ENCODE results near the gene CPNE6. TPM values are rescaled to one million over a fixed set of nuclear protein-coding genes. Genes with fewer than 3 reads are reported as not detected.

Gene CPNE6
- total and polyA plus RNA-seq, 2 donors (not counting 1 experiment from before 2014, with no cell fraction given) = not detected

DNA sequence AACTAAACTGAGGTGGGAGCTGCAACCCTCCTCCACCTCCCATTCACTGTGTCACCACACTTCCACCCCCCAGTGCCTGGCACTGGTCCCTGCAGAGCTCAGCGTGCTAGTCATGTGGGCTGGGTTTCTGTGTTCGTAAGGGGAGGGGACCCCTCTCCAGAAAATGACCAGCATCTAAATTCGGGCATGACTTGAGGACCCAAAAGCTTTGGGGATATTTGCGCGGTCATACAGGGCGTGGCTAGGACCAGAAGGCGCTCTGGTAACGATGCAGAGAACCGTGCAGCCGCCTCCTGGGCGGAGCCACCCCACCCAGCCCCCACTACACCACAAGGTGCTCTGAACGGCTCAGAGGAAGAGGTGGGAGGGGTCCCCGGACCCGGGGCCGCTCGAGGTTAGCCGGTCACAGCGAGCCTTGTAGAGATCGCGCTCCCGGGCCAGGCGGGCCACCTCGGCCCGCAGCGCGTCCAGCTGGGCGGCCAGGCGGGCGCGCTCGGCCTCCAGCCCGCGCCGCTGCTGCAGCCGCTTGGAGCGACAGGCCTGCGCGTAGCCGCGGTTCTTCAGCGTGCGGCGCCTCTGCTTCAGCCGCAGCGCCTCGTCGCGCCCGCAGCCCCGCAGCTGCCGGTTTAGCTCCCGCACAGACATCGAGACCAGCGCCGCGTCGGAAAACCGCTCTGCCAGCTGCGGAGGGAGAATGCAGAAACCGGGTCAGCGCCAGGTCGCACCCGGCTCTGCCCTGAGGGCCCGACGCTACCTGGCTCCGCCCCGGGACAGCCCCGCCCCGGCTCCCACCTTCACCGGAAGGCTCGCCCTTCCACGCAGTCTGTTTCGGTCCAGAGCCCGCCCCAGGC, 9.8 kb downstream of the CPNE6 start:
- peak overlapping the region; percentile 75 to 77 for H3K27ac ChIP-seq (ENCODE audit: low read length in 2 of 2)
- H3K27me3 Mint-ChIP-seq = no peaks in the 10 kb centered on the region
- H3K9me3 ChIP-seq (ENCODE audit: control extremely low read depth in 1 of 3, control insufficient read depth in 2 of 3, insufficient read depth in 1 of 3, low read length in 2 of 3) = no peaks in the 10 kb centered on the region
- H3K4me3 ChIP-seq (ENCODE audit: control extremely low read depth in 1 of 5, extremely low read depth in 1 of 5, insufficient read depth in 1 of 5, low read depth in 2 of 5, low read length in 4 of 5) = peak overlapping the region; percentile 48 to 78 (median 64)
- no peak for TF ChIP-seq EZH2 (IDR thresholded peaks at IDR 0.05; ENCODE audit: borderline replicate concordance, insufficient read depth, low read depth, low read length, poor library complexity, severe bottlenecking)
- TF ChIP-seq, protein P1, sequence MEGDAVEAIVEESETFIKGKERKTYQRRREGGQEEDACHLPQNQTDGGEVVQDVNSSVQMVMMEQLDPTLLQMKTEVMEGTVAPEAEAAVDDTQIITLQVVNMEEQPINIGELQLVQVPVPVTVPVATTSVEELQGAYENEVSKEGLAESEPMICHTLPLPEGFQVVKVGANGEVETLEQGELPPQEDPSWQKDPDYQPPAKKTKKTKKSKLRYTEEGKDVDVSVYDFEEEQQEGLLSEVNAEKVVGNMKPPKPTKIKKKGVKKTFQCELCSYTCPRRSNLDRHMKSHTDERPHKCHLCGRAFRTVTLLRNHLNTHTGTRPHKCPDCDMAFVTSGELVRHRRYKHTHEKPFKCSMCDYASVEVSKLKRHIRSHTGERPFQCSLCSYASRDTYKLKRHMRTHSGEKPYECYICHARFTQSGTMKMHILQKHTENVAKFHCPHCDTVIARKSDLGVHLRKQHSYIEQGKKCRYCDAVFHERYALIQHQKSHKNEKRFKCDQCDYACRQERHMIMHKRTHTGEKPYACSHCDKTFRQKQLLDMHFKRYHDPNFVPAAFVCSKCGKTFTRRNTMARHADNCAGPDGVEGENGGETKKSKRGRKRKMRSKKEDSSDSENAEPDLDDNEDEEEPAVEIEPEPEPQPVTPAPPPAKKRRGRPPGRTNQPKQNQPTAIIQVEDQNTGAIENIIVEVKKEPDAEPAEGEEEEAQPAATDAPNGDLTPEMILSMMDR (IDR thresholded peaks at IDR 0.05) = no peak
- intact Hi-C loops (cut with micrococcal nuclease) = loop anchor here (1.0 to 2.0 kb wide), 5 partner anchors 13 to 66 kb away; partner anchors contain the start of genes CARMIL3, DCAF11, NRL and PCK2
- H3K4me1 Mint-ChIP-seq = peaks cover 30% of the 10 kb centered on the region
- H3K9ac ChIP-seq (ENCODE audit: low read length) = peak overlapping the region; percentile 68
- H2AFZ ChIP-seq (ENCODE audit: insufficient read depth, low read depth, low read length, poor library complexity, severe bottlenecking) = peak overlapping the region; percentile 77
- peak overlapping the region; percentile 92 for H3K4me2 ChIP-seq (replicated peaks; ENCODE audit: low read depth, low read length, poor library complexity, severe bottlenecking)
- no peaks in the 10 kb centered on the region for H3K9me3 Mint-ChIP-seq (ENCODE audit: insufficient read depth)
- ChIA-PET POLR2A (interaction anchor here (0.8 to 2.6 kb wide), 10 partner anchors 10 to 115 kb away, joined by 3 to 22 read pairs (median 6); partner anchors contain the start of genes CARMIL3, DCAF11, EMC9 and NRL), CTCF (interaction anchor here (0.6 to 8.0 kb wide), 19 partner anchors 12 to 549 kb away, joined by 3 to 96 read pairs (median 3); partner anchors contain the start of genes CIDEB, DCAF11, DHRS4 and IRF9)
- H4K20me1 ChIP-seq (ENCODE audit: control insufficient read depth, insufficient read depth, low read length, poor library complexity, severe bottlenecking) = no peaks in the 10 kb centered on the region
- WGBS (ENCODE audit: insufficient coverage) = under 1% methylated on average over 68 of the region's 74 CpGs
- H3K4me1 ChIP-seq (ENCODE audit: control insufficient read depth in 2 of 2, insufficient read depth in 2 of 2, low read length in 2 of 2) = peaks cover 19 to 24% of the 10 kb centered on the region in 2 donors
- peak; percentile 82 for DNase-seq
- ATAC-seq (ENCODE audit: low read depth) = peak; percentile 93
- H3K27ac Mint-ChIP-seq = peak overlapping the region; percentile 91
- H3K4me3 Mint-ChIP-seq = peak overlapping the region; percentile 86
- no peaks in the 10 kb centered on the region for H3K27me3 ChIP-seq (replicated peaks in 1 of 4; ENCODE audit: control extremely low read depth in 1 of 4, control insufficient read depth in 3 of 4, insufficient read depth in 4 of 4, low read length in 3 of 4)
- H3K36me3 ChIP-seq (replicated peaks in 1 of 2; ENCODE audit: control extremely low read depth in 1 of 2, control insufficient read depth in 1 of 2, extremely low read depth in 1 of 2, insufficient read depth in 2 of 2, low read length in 1 of 2) = no peaks in the 10 kb centered on the region
- peaks cover 9% of the 10 kb centered on the region for H3K79me2 ChIP-seq (ENCODE audit: control insufficient read depth, insufficient read depth, low read length)

Data from B cell (primary cell).